GM18861 (cell line): ENCODE measurements around the gene RLN2.
"Not testable (repeated sequence)": the region's sequence is repeated elsewhere in the genome, so short reads cannot be mapped to it uniquely, and the experiment has no call there.

Experiments used
- ATAC-seq: cut with Tn5 transposase; IDR thresholded peaks from one replicate; pipeline ENCODE4 v1.9.1; 2021; ENCODE audit not compliant: unreplicated experiment

The RLN2 gene

GRCh38 chr9:5303840-5304795, at the start of gene RLN2:
Gene RLN2 (minus strand): TSS chr9:5304716. CDS start chr9:5304580, 136 bp downstream.
- peak; percentile 94 for ATAC-seq

GRCh38 chr9:5354184-5354583, 49.7 kb upstream of the RLN2 start:
- ATAC-seq = no peak

- no peak for ATAC-seq
Observed at GRCh38 chr9:5352637-5353248, 48.2 kb upstream of the RLN2 start.

GRCh38 chr9:5338992-5339981, 34.8 kb upstream of the RLN2 start, which contains the start of gene RLN1:
Gene RLN1 (minus strand): TSS chr9:5339876. CDS start chr9:5339746, 130 bp downstream.
- ATAC-seq = peak; percentile 94

- no peak for ATAC-seq
Observed at GRCh38 chr9:5336688-5337087, 32.2 kb upstream of the RLN2 start.

- not testable (repeated sequence) for ATAC-seq
Observed at GRCh38 chr9:5331276-5331675, 26.8 kb upstream of the RLN2 start.

GRCh38 chr9:5326893-5327548, 22.5 kb upstream of the RLN2 start:
- ATAC-seq = no peak

- no peak for ATAC-seq
Observed at GRCh38 chr9:5326187-5326586, 21.7 kb upstream of the RLN2 start.

- ATAC-seq = not testable (repeated sequence)
Observed at GRCh38 chr9:5321601-5322000, 17.1 kb upstream of the RLN2 start.

- no peak for ATAC-seq
Observed at GRCh38 chr9:5321058-5321457, 16.5 kb upstream of the RLN2 start.

GRCh38 chr9:5316406-5316805, 11.9 kb upstream of the RLN2 start:
- not testable (repeated sequence) for ATAC-seq

- ATAC-seq = no peak
Observed at GRCh38 chr9:5315187-5315923, 10.8 kb upstream of the RLN2 start.

GRCh38 chr9:5310851-5311250, 6.3 kb upstream of the RLN2 start:
- no peak for ATAC-seq

- no peak for ATAC-seq
Observed at GRCh38 chr9:5305741-5306140, 1.2 kb upstream of the RLN2 start.

GRCh38 chr9:5301544-5301943, 3.0 kb downstream of the RLN2 start:
- no peak for ATAC-seq

- ATAC-seq = no peak
Observed at GRCh38 chr9:5292141-5292540, 12.4 kb downstream of the RLN2 start.

GRCh38 chr9:5288591-5288990, 15.9 kb downstream of the RLN2 start:
- ATAC-seq = no peak

- no peak for ATAC-seq
Observed at GRCh38 chr9:5286262-5286661, 18.3 kb downstream of the RLN2 start.

GRCh38 chr9:5278486-5278885, 26.0 kb downstream of the RLN2 start:
- ATAC-seq = no peak

- no peak for ATAC-seq
Observed at GRCh38 chr9:5274770-5275169, 29.7 kb downstream of the RLN2 start.
